Common myeloid progenitor, CD34-positive (primary cell): Measurements from ENCODE around the gene ID1.

Source experiments
- CTCF ChIA-PET: fragments of 350-600 bp; sonication (Branson Sonifier 250); formaldehyde crosslinking; loops from one replicate; lab custom pipeline; 2021; ENCODE audit warnings: antibody characterized with exemption; lab: Charles Lee
- POLR2A ChIA-PET: fragments of 350-600 bp; sonication (Branson Sonifier 250); formaldehyde crosslinking; loops from one replicate; lab custom pipeline; 2021; ENCODE audit warnings: antibody characterized with exemption; lab: Charles Lee
- DNase-seq, 3 donors: peaks; one replicate each; pipeline versions ENCODE4 v3.0.0 to v3.0.0-alpha.2; 2013
- H3K27ac ChIP-seq, 2 experiments: 1 replicate in 1 of 2; 2 replicates in 1 of 2; pipeline ENCODE4 v1.7.0; 2013; ENCODE audit warnings: inconsistent platforms in 2 of 2, low read length in 2 of 2, mild to moderate bottlenecking in 2 of 2, low read depth in 1 of 2, moderate library complexity in 1 of 2; ENCODE audit not compliant: severe bottlenecking in 2 of 2, insufficient read depth in 1 of 2, poor library complexity in 1 of 2
- H3K27me3 ChIP-seq, 5 experiments: replicated peaks in 2 of 5; 1 replicate in 3 of 5; 2 replicates in 2 of 5; pipeline versions ENCODE4 v1.6.1 to v1.7.0; 2013; ENCODE audit warnings: low read length in 4 of 5, mild to moderate bottlenecking in 2 of 5, moderate library complexity in 2 of 5, inconsistent platforms in 1 of 5; ENCODE audit not compliant: insufficient read depth in 5 of 5, control insufficient read depth in 4 of 5
- H3K36me3 ChIP-seq, 4 experiments: 1 replicate in 2 of 4; 2 replicates in 2 of 4; pipeline versions ENCODE4 v1.6.1 to v1.7.0; 2013; ENCODE audit warnings: low read length in 3 of 4, control low read depth in 1 of 4, mild to moderate bottlenecking in 1 of 4; ENCODE audit not compliant: control insufficient read depth in 4 of 4, insufficient read depth in 4 of 4
- H3K4me1 ChIP-seq, 4 experiments: 1 replicate in 3 of 4; 2 replicates in 1 of 4; pipeline versions ENCODE4 v1.6.1 to v1.7.1; 2013; ENCODE audit warnings: low read length in 3 of 4, mild to moderate bottlenecking in 3 of 4, control low read depth in 1 of 4, inconsistent platforms in 1 of 4, moderate library complexity in 1 of 4; ENCODE audit not compliant: control insufficient read depth in 4 of 4, insufficient read depth in 4 of 4; ENCODE audit errors: control extremely low read depth in 1 of 4
- H3K4me3 ChIP-seq, 7 experiments: 1 replicate in 4 of 7; 2 replicates in 3 of 7; pipeline versions ENCODE4 v1.5.1 to v1.7.0; 2013; ENCODE audit warnings: mild to moderate bottlenecking in 7 of 7, low read length in 6 of 7, moderate library complexity in 6 of 7, inconsistent platforms in 2 of 7, low read depth in 2 of 7, control low read depth in 1 of 7; ENCODE audit not compliant: insufficient read depth in 4 of 7, control insufficient read depth in 1 of 7; ENCODE audit errors: extremely low read depth in 1 of 7
- H3K9me3 ChIP-seq, 5 experiments: 1 replicate in 4 of 5; 2 replicates in 1 of 5; pipeline versions ENCODE4 v1.6.1 to v1.7.1; 2013; ENCODE audit warnings: low read length in 4 of 5, mild to moderate bottlenecking in 2 of 5, inconsistent platforms in 1 of 5, low read depth in 1 of 5, moderate library complexity in 1 of 5; ENCODE audit not compliant: control insufficient read depth in 4 of 5, insufficient read depth in 2 of 5; ENCODE audit errors: control extremely low read depth in 1 of 5
- WGBS: methylation state at CpG from one replicate; pipeline ENCODE4 v1.1.5; 2013; ENCODE audit not compliant: insufficient coverage; 5-methylcytosine and 5-hydroxymethylcytosine counted together

Gene ID1

GRCh38 chr20:31632548-31633338 is 27.7 kb downstream of the ID1 start:
- POLR2A ChIA-PET, result no interaction called here
- no peak overlapping the region for H3K27ac ChIP-seq

GRCh38 chr20:31633339-31633914 is 28.3 kb downstream of the ID1 start:
- Histone ChIP-seq H3K27ac (no peak overlapping the region), H3K4me3 (no peak overlapping the region), H3K27me3 (no peaks in the 10 kb centered on the region), H3K4me1 (no peaks in the 10 kb centered on the region), H3K9me3 (no peaks in the 10 kb centered on the region), H3K36me3 (no peaks in the 10 kb centered on the region)
- 94% methylated on average over 7 of the region's 14 CpGs for WGBS
- ChIA-PET CTCF (interaction anchor here (0.8 to 5.8 kb wide), 28 partner anchors 8 to 184 kb away, joined by 3 to 53 read pairs (median 5); no protein-coding TSS in a partner anchor), POLR2A (interaction anchor here (0.6 kb wide), 1 partner anchor 90 kb away, joined by 3 read pairs; no protein-coding TSS in a partner anchor)
- DNase-seq, result no peak

More at GRCh38 chr20:31632548-31633338, 27.7 kb downstream of the ID1 start:
- CTCF ChIA-PET, result interaction anchor here (1.0 to 5.8 kb wide), 14 partner anchors 7 to 91 kb away, joined by 3 to 53 read pairs (median 4); no protein-coding TSS in a partner anchor
- no peaks in the 10 kb centered on the region for H3K9me3 ChIP-seq
- no peak for DNase-seq
- no peaks in the 10 kb centered on the region for H3K27me3 ChIP-seq
- no peaks in the 10 kb centered on the region for H3K36me3 ChIP-seq
- H3K4me3 ChIP-seq, result no peak overlapping the region
- WGBS, result 94% methylated on average over 38 of the region's 40 CpGs
- no peaks in the 10 kb centered on the region for H3K4me1 ChIP-seq

GRCh38 chr20:31637660-31638059 is 32.6 kb downstream of the ID1 start, which contains the start of gene COX4I2:
Gene COX4I2 (plus strand): TSS chr20:31637912. CDS start chr20:31639018, 1,106 bp downstream.
- 59% methylated on average over 29 of the region's 34 CpGs for WGBS
- no peaks in the 10 kb centered on the region for H3K36me3 ChIP-seq
- no peak for DNase-seq
- no peaks in the 10 kb centered on the region for H3K27me3 ChIP-seq
- H3K27ac ChIP-seq, result no peak within 1 kb of the TSS
- CTCF ChIA-PET, result interaction anchor here (0.6 to 1.1 kb wide), 2 partner anchors 82 to 86 kb away, joined by 3 read pairs; no protein-coding TSS in a partner anchor
- no peak within 1 kb of the TSS for H3K4me3 ChIP-seq
- H3K4me1 ChIP-seq, result peaks cover 0 to 2% (median under 1%) of the 10 kb centered on the region in 4 experiments
- no peaks in the 10 kb centered on the region for H3K9me3 ChIP-seq
- POLR2A ChIA-PET, result no interaction called here

GRCh38 chr20:31638317-31638716 is 33.2 kb downstream of the ID1 start:
- DNase-seq, result no peak
- Histone ChIP-seq H3K27ac (no peak overlapping the region), H3K4me3 (no peak overlapping the region), H3K36me3 (no peaks in the 10 kb centered on the region), H3K27me3 (no peaks in the 10 kb centered on the region), H3K4me1 (peaks cover 0 to 8% (median 4%) of the 10 kb centered on the region in 4 experiments), H3K9me3 (no peaks in the 10 kb centered on the region)
- 100% methylated on average over 1 of the region's 4 CpGs for WGBS
- ChIA-PET POLR2A (no interaction called here), CTCF (interaction anchor here (0.6 to 1.2 kb wide), 3 partner anchors 15 to 86 kb away, joined by 3 to 6 read pairs (median 3); no protein-coding TSS in a partner anchor)

GRCh38 chr20:31638816-31639215 is 33.7 kb downstream of the ID1 start:
- Histone ChIP-seq H3K4me1 (peaks cover 0 to 8% (median 4%) of the 10 kb centered on the region in 4 experiments), H3K27ac (no peak overlapping the region), H3K9me3 (no peaks in the 10 kb centered on the region), H3K36me3 (no peaks in the 10 kb centered on the region), H3K4me3 (no peak overlapping the region), H3K27me3 (no peaks in the 10 kb centered on the region)
- CTCF ChIA-PET, result interaction anchor here (0.6 to 1.4 kb wide), 5 partner anchors 10 to 90 kb away, joined by 3 to 6 read pairs (median 3); no protein-coding TSS in a partner anchor
- 100% methylated on average over 2 of the region's 4 CpGs for WGBS
- POLR2A ChIA-PET, result no interaction called here
- DNase-seq, result no peak

- H3K27ac ChIP-seq, result no peak overlapping the region
- H3K4me3 ChIP-seq, result no peak overlapping the region
- ChIA-PET CTCF (interaction anchor here (3.1 to 3.7 kb wide), 2 partner anchors 21 to 84 kb away, joined by 8 to 21 read pairs; partner anchors contain the start of gene BCL2L1), POLR2A (no interaction called here)
- WGBS, result 86% methylated on average over 1 of the region's 3 CpGs
- no peaks in the 10 kb centered on the region for H3K36me3 ChIP-seq
- H3K4me1 ChIP-seq, result peaks cover 0 to 8% (median 4%) of the 10 kb centered on the region in 4 experiments
- H3K27me3 ChIP-seq, result no peaks in the 10 kb centered on the region
- DNase-seq, result no peak
- no peaks in the 10 kb centered on the region for H3K9me3 ChIP-seq
Observed at GRCh38 chr20:31640259-31640658, 35.2 kb downstream of the ID1 start.
